HG02588 (cell line): ENCODE results near the gene TNFAIP2.
"Not testable (repeated sequence)": the region's sequence is repeated elsewhere in the genome, so short reads cannot be mapped to it uniquely, and the experiment has no call there.

Experiments used
- ATAC-seq: cut with Tn5 transposase; IDR thresholded peaks from one replicate; pipeline ENCODE4 v1.9.1; 2021; ENCODE audit warnings: mild to moderate bottlenecking, moderate library complexity; ENCODE audit not compliant: unreplicated experiment

TNFAIP2 gene

GRCh38 chr14:103149351-103150237 lies 26.3 kb downstream of the TNFAIP2 start:
- no peak for ATAC-seq

- ATAC-seq = no peak
Observed at GRCh38 chr14:103151270-103151945, 28.1 kb downstream of the TNFAIP2 start.

GRCh38 chr14:103155010-103155409 lies 31.7 kb downstream of the TNFAIP2 start:
- no peak for ATAC-seq

- ATAC-seq = not testable (repeated sequence)
Observed at GRCh38 chr14:103155416-103155815, 32.2 kb downstream of the TNFAIP2 start.

- ATAC-seq = no peak
Observed at GRCh38 chr14:103155826-103156394, 32.6 kb downstream of the TNFAIP2 start.

- no peak for ATAC-seq
Observed at GRCh38 chr14:103156651-103157378, 33.6 kb downstream of the TNFAIP2 start.

- no peak for ATAC-seq
Observed at GRCh38 chr14:103157969-103158368, 34.7 kb downstream of the TNFAIP2 start.

- no peak for ATAC-seq
Observed at GRCh38 chr14:103158688-103159087, 35.4 kb downstream of the TNFAIP2 start.

- no peak for ATAC-seq
Observed at GRCh38 chr14:103160321-103161053, 37.2 kb downstream of the TNFAIP2 start.

- ATAC-seq = no peak
Observed at GRCh38 chr14:103161054-103161397, 37.8 kb downstream of the TNFAIP2 start.

- no peak for ATAC-seq
Observed at GRCh38 chr14:103163199-103163598, 39.9 kb downstream of the TNFAIP2 start.

- no peak for ATAC-seq
Observed at GRCh38 chr14:103164006-103164405, 40.7 kb downstream of the TNFAIP2 start.

GRCh38 chr14:103164779-103165178 lies 41.5 kb downstream of the TNFAIP2 start:
- no peak for ATAC-seq

GRCh38 chr14:103165323-103165722 lies 42.1 kb downstream of the TNFAIP2 start:
- no peak for ATAC-seq

GRCh38 chr14:103169954-103170353 lies 46.7 kb downstream of the TNFAIP2 start:
- no peak for ATAC-seq

- not testable (repeated sequence) for ATAC-seq
Observed at GRCh38 chr14:103171206-103171605, 47.9 kb downstream of the TNFAIP2 start.

GRCh38 chr14:103172921-103173320 lies 49.7 kb downstream of the TNFAIP2 start:
- ATAC-seq = no peak

GRCh38 chr14:103173887-103174286 lies 50.6 kb downstream of the TNFAIP2 start:
- not testable (repeated sequence) for ATAC-seq

- not testable (repeated sequence) for ATAC-seq
Observed at GRCh38 chr14:103176176-103176575, 52.9 kb downstream of the TNFAIP2 start.

GRCh38 chr14:103177376-103177775 lies 54.1 kb downstream of the TNFAIP2 start:
- ATAC-seq = no peak
